ENCODE measurements around the gene AKR1B15. TPM values are rescaled to one million over a fixed set of nuclear protein-coding genes. Genes with fewer than 3 reads are reported as not detected.

The AKR1B15 gene
- total and polyA plus RNA-seq, 12 donors, result 0.03 to 0.55 (median 0.24) TPM; not detected in 6

GRCh38 chr7:134512271-134512670 lies 36.6 kb upstream of the AKR1B15 start:
- 89 to 98% (median 93%) methylated on average over 1 of the region's 1 CpG for WGBS, 4 donors
- Histone ChIP-seq H3K27me3 (no peaks in the 10 kb centered on the region), H3K36me3 (replicated peaks in 1 of 2) (no peaks in the 10 kb centered on the region), H3K27ac (no peak overlapping the region), H3K4me3 (no peak overlapping the region), H3K4me1 (replicated peaks in 1 of 2) (peaks cover 0 to 4% of the 10 kb centered on the region in 2 donors), H3K9me3 (replicated peaks in 1 of 3) (no peaks in the 10 kb centered on the region)
- intact Hi-C loops (cut with DNase I), result loop anchor here in 1 of 2 donors (2.0 kb wide), 1 partner anchor 79 kb away; no protein-coding TSS in a partner anchor
- no peak for DNase-seq
- no peak for TF ChIP-seq CTCF (IDR thresholded peaks at IDR 0.05)
- TF ChIP-seq POLR2A (IDR thresholded peaks at IDR 0.05), result no peak

GRCh38 chr7:134513169-134513752 lies 35.6 kb upstream of the AKR1B15 start:
- WGBS, 4 donors, result 40 to 48% (median 45%) methylated on average over 9 of the region's 9 CpGs
- no peak overlapping the region for H3K4me3 ChIP-seq
- no peak overlapping the region for H3K27ac ChIP-seq
- no peaks in the 10 kb centered on the region for H3K36me3 ChIP-seq (replicated peaks in 1 of 2)
- TF ChIP-seq CTCF (IDR thresholded peaks at IDR 0.05) (peak; percentile 69 to 96 (median 89)), POLR2A (IDR thresholded peaks at IDR 0.05) (no peak)
- DNase-seq, result peak; percentile 53 to 81 (median 69)
- H3K9me3 ChIP-seq (replicated peaks in 1 of 3), result no peaks in the 10 kb centered on the region
- no peaks in the 10 kb centered on the region for H3K27me3 ChIP-seq
- H3K4me1 ChIP-seq (replicated peaks in 1 of 2), result peaks cover 0 to 4% of the 10 kb centered on the region in 2 donors
- intact Hi-C loops (cut with DNase I), result loop anchor here in 1 of 2 donors (2.0 kb wide), 1 partner anchor 80 kb away; no protein-coding TSS in a partner anchor

GRCh38 chr7:134514106-134514505 lies 34.8 kb upstream of the AKR1B15 start:
- 17 to 34% (median 24%) methylated on average over 1 of the region's 1 CpG for WGBS, 4 donors
- peaks cover 0 to 4% of the 10 kb centered on the region in 2 donors for H3K4me1 ChIP-seq (replicated peaks in 1 of 2)
- no peak for DNase-seq
- TF ChIP-seq POLR2A (IDR thresholded peaks at IDR 0.05) (no peak), CTCF (IDR thresholded peaks at IDR 0.05) (no peak)
- no peaks in the 10 kb centered on the region for H3K36me3 ChIP-seq (replicated peaks in 1 of 2)
- H3K4me3 ChIP-seq, result no peak overlapping the region
- no peaks in the 10 kb centered on the region for H3K27me3 ChIP-seq
- intact Hi-C loops (cut with DNase I), result loop anchor here in 1 of 2 donors (2.0 kb wide), 1 partner anchor 83 kb away; no protein-coding TSS in a partner anchor
- no peak overlapping the region for H3K27ac ChIP-seq
- no peaks in the 10 kb centered on the region for H3K9me3 ChIP-seq (replicated peaks in 1 of 3)

GRCh38 chr7:134514663-134515062 lies 34.2 kb upstream of the AKR1B15 start:
- DNase-seq, result peak in 5 of 7 donors; percentile 32 to 47 (median 43)
- Histone ChIP-seq H3K36me3 (replicated peaks in 1 of 2) (no peaks in the 10 kb centered on the region), H3K4me1 (replicated peaks in 1 of 2) (peaks cover 0 to 4% of the 10 kb centered on the region in 2 donors), H3K9me3 (replicated peaks in 1 of 3) (no peaks in the 10 kb centered on the region), H3K4me3 (no peak overlapping the region), H3K27ac (no peak overlapping the region), H3K27me3 (no peaks in the 10 kb centered on the region)
- TF ChIP-seq POLR2A (IDR thresholded peaks at IDR 0.05) (no peak), CTCF (IDR thresholded peaks at IDR 0.05) (peak; percentile 79 to 95 (median 88))
- intact Hi-C loops (cut with DNase I), result loop anchor here in 1 of 2 donors (2.0 kb wide), 1 partner anchor 84 kb away; no protein-coding TSS in a partner anchor
- WGBS, 4 donors, result 0 to 2% (median 1%) methylated on average over 4 of the region's 4 CpGs

Measured in adrenal gland (tissue), 12 donors.